Hepatic stellate cell (primary cell): Measurements from ENCODE around the gene POU5F1.
A peak's percentile ranks its signal among the peaks of the same experiment; 100 is the strongest.

Source experiments
- DNase-seq: peaks from one replicate; pipeline ENCODE4 v3.0.0; 2011; ENCODE audit warnings: low spot score

The POU5F1 gene

GRCh38 chr6:31140643-31141042 is 29.8 kb downstream of the POU5F1 start:
- no peak for DNase-seq

DNA sequence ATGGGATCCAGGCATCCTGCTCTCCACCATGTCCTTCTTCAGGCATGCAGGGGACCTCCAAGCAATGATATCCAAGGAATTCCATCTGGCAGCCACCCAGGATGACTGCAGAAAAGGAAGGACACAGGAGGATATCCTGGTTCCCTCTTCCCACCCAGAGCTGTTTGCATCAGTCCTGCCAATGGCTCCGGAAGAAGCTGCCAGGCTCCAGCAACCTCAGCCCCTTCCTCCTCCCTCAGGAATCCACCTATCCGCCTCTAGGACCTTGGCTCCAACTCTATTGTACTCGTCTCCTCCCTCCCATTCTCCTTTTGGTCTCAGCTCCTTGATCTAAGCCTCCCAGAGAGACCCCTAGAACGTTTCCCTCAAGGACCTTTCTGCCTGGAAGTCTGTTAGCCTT is 30.9 kb downstream of the POU5F1 start:
- peak; percentile 70 for DNase-seq

- no peak for DNase-seq
Measured at GRCh38 chr6:31138982-31139381, 31.5 kb downstream of the POU5F1 start, which contains the start of gene PSORS1C2. TSS of gene PSORS1C2 (minus strand) at chr6:31139066. CDS start at chr6:31139026, 40 bp downstream.

GRCh38 chr6:31135710-31136109 is 34.8 kb downstream of the POU5F1 start:
- DNase-seq = no peak

GRCh38 chr6:31132806-31133205 is 37.7 kb downstream of the POU5F1 start:
- no peak for DNase-seq

GRCh38 chr6:31131595-31131994 is 38.9 kb downstream of the POU5F1 start:
- DNase-seq = no peak

DNA sequence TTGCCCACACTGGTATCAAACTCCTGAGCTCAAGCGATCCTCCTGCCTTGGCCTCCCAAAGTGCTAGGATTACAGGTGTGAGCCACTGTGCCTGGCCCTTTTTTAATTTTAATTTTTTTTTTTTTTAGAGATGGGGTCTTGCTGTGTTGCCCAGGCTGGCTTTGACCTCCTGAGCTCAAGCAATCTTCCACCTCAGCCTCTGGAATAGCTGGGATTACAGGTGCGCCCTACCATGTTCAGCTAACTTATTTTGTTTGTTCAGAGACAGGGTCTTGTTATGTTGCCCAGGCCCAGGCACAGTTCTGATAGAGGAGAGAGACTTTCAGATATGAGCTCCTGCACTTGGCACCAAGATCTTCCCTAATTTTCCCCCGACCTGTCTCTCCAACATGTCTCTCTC is 39.7 kb downstream of the POU5F1 start:
- no peak for DNase-seq

GRCh38 chr6:31129130-31129529 is 41.4 kb downstream of the POU5F1 start:
- DNase-seq = no peak

DNA sequence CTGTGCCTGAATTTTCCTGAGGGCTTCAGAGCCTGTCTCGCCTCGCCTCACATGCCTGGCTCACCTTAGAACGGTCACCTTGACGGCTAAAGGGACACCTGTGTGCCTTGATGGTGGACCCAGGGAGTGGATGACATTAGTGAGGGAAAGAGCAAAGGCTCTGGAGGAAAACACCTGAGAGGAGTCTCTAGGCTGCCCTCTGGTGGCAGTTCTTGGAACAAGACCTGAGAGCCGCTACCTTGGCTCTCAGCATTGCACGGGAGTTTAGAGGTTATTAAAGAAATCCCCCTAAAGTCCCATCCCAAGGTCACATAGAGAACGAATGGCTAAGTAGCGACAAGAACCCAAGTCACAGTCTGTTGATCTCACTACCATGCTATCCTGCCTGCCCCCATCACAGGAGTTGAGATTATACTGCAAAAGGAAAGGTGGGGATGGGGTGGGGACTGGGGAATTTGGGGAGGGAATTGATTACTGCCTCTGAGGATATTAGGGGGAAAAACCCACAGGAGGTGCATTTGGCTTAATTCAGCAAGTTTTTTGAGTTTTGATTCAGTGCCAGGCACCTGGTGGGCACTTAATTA is 42.3 kb downstream of the POU5F1 start:
- DNase-seq = peak; percentile 55

DNA sequence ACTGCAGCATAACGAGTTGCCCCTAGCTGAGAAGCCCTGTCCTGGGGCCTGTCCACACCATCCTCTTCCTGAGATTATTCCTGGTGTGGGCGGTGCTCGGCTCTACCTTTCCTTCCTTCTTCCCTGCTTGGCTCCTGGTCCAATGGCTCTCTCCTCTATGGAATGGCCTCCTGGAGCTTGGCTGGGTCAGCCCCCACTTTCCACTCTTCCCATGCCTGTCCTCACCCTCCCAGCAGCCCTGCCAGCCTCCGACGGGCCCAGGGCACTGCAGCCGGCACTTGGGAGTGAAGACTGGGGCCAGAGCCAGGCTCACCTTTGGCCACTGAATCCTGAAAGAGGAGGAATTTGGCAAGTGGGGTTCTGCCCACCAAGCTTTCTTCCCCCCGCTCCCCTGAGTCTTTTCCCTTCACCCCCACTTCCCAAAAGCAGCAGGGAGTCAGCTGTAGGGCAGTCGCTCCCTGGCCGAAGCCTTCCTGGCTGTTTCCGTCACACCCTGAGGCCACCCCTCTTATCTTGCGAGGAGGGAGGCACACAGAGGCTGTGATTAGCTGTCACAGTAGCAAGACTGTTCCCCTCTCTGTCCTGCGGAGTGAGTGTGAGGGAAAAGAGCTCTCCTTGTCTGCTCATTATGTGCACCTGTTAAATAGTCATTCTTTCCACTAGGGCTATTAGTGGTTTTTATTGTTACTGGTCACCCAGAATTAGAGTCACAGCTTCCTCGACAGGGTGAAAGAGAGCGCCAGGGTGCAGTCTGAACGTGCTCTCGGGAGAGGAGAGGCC is 43.9 kb downstream of the POU5F1 start:
- DNase-seq = no peak

GRCh38 chr6:31125586-31126363 is 44.7 kb downstream of the POU5F1 start:
- peak; percentile 92 for DNase-seq

- DNase-seq = no peak
Measured at GRCh38 chr6:31125162-31125561, 45.3 kb downstream of the POU5F1 start.

GRCh38 chr6:31122791-31123706 is 47.4 kb downstream of the POU5F1 start:
- peak; percentile 95 for DNase-seq

DNA sequence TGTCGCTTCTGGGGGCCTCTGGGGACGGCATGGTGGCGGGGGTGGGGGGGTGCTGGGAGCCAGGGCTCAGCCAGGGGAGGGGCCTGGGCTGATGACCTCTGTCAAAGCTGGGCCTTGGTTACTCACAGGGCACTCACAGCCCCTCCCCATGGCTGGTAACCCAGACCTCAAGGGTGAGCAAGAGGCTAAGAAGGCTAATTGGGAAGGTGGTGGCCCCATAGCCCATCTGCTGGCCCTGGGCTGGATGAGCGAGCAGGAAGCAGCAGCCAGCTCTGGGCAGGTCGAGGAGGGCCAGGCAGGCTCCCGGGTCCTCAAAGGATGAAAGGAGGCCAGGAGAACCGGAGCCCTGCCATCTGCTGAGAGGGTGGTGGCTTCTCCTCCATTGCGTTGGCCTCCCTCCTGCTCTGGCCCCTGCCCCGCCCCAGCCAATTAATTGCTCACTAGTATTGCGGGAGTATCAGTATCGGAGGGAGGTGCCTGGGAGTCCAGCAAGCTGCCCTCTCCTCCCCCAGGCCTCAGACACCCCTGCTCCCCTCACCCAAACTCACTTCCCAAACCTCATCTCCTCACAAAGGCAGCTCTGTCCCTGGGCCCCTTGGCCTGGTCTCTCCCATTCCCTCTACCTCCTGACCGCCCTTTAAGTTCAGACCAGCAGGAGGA is 49.2 kb downstream of the POU5F1 start:
- no peak for DNase-seq

DNA sequence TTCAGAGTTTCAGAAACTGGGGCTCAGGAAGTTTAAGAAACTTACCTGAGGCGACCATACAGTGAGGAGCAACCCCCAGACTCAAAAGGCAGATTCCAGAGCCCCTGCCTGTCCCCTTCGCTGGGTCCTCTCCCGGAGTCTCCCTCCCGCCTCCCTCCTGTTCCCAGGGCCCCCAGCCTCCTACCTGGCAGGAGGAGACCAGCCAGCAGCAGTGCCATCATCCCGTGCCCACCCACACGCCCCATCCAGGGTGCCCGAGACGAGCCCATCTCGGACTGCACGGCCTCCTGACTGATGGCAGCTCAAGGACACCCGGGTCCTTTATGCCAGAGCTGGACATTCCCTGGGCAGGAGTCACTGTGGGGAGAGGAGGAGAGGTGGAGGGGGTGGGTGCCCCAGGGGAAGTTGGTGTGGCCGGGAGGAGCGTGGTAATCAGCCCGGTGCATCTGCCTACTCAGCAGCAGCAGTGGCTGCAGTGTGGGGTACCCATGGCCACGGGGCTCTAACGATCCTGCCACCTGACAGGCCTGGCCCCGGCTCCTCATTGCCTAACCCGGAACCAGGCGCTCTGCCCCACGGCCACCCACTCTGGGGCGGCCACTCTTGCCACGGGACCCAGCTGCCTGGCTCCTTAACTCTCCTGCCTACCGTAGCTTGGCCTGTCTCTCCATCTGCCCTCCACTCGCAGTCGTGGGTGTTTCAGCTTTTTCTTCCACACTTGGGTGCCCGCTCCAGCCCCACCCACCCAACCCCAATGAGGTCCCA is 50.1 kb downstream of the POU5F1 start, which contains the start of gene CDSN:
Gene CDSN, minus strand, starts transcription at position 296 of the 765 bp plus-strand sequence. Its CDS starts 27 bp downstream, at position 269.
- DNase-seq = no peak

DNA sequence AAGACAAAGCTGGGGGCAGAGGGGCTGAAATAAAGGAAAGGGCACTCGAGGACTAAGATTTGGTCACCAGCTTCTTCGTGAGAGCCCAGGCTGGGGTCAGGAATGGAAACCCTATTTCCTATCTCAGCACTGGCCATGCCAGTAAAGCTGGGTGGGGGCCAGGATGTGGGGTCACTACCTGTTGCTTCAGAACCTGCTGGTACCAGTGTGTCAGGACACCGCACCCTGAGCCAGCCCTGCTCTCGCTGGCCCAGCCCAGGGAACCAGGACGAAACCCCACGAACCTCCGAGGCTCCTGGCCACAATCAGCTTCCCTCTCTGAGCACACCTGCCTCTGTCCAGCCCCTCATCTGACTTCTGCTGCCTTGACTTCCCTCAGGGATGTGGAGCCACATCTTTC is 52.3 kb downstream of the POU5F1 start:
- no peak for DNase-seq

- peak; percentile 46 for DNase-seq
Measured at GRCh38 chr6:31116661-31117385, 53.7 kb downstream of the POU5F1 start.

DNA sequence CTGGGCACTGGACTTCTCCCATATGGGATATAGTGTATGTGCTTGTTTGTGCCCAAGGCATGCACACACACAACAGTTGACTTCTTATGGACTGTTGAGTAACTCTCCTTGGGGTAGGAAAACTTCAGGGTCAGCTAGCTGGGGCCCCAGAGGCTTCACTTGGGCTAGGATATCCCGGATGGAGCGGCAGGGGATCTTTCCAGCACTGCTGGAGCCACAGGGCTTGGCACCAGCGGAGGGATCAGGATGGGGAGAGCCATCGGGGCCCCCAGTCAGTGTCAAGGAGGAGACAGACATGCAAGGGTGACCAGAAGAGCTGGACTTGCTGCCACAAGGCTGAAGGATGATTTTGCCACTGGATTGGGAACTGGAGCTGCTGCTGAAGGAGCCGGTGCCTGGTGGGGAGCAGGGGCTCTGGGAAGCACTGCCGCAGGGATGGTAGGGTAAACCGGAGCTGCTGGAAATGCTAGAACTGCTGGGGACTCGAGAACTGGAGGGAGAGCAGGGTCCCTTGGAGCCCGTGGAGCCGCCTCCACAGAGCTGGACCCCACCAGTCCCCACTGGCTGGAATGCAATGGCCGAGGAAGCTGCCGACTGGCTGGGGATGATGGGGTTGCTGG is 54.4 kb downstream of the POU5F1 start:
- DNase-seq = no peak
